GM12892 (cell line): ENCODE data around the gene BAZ2B.

Source experiments
- POLR2A ChIP-seq: IDR thresholded peaks from 2 replicates; pipeline ENCODE4 v1.6.1; 2011; ENCODE audit warnings: low read depth, low read length, control low read depth
- POLR2AphosphoS5 ChIP-seq: IDR thresholded peaks from 2 replicates; pipeline ENCODE4 v1.6.1; 2011; ENCODE audit warnings: low read depth, low read length, control low read depth
- TAF1 ChIP-seq: IDR thresholded peaks from 2 replicates; pipeline ENCODE4 v1.6.1; 2011; ENCODE audit warnings: low read depth, mild to moderate bottlenecking, control low read depth, low read length, borderline replicate concordance

- TF ChIP-seq POLR2AphosphoS5 (no peak), POLR2A (no peak), TAF1 (no peak)
Measured at GRCh38 chr2:159521272-159521671, 95.1 kb downstream of the BAZ2B start.
